GM23248 (cell line): ENCODE data around the gene ZEB2. TPM values are rescaled to one million over a fixed set of nuclear protein-coding genes. Genes with fewer than 3 reads are reported as not detected.
A peak's percentile ranks its signal among the peaks of the same experiment; 100 is the strongest.

Experiments used
- DNase-seq: peaks from one replicate; pipeline ENCODE4 v3.0.0-alpha.2; 2015
- H2AFZ ChIP-seq: fragments of 200-600 bp; sonication (generic); 2 replicates; pipeline ENCODE4 v1.6.1; 2016; ENCODE audit warnings: antibody characterized with exemption
- H3F3A ChIP-seq: fragments of 200-600 bp; sonication (generic); 2 replicates; pipeline ENCODE4 v1.6.1; 2016; ENCODE audit warnings: mild to moderate bottlenecking, antibody characterized with exemption, mixed run types; ENCODE audit not compliant: insufficient read depth
- H3K27ac ChIP-seq: fragments of 200-600 bp; sonication (generic); 2 replicates; pipeline ENCODE4 v1.5.1; 2016; ENCODE audit warnings: mild to moderate bottlenecking
- H3K27me3 ChIP-seq: fragments of 200-600 bp; sonication (generic); replicated peaks from 2 replicates; pipeline ENCODE4 v1.6.1; 2016; ENCODE audit warnings: mild to moderate bottlenecking; ENCODE audit not compliant: insufficient read depth
- H3K36me3 ChIP-seq: fragments of 200-600 bp; sonication (generic); 2 replicates; pipeline ENCODE4 v1.6.1; 2016; ENCODE audit warnings: low read depth, mild to moderate bottlenecking
- H3K4me1 ChIP-seq: fragments of 200-600 bp; sonication (generic); 2 replicates; pipeline ENCODE4 v1.6.1; 2016; ENCODE audit warnings: mild to moderate bottlenecking; ENCODE audit not compliant: insufficient read depth
- H3K4me2 ChIP-seq: fragments of 200-600 bp; sonication (generic); one replicate; pipeline ENCODE4 v1.6.1; 2016; ENCODE audit warnings: mild to moderate bottlenecking; ENCODE audit not compliant: unreplicated experiment
- H3K4me3 ChIP-seq: fragments of 200-600 bp; sonication (generic); 2 replicates; pipeline ENCODE4 v1.5.1; 2016; ENCODE audit warnings: mild to moderate bottlenecking
- H3K79me2 ChIP-seq: fragments of 200-600 bp; sonication (generic); 2 replicates; pipeline ENCODE4 v1.6.1; 2016; ENCODE audit warnings: mild to moderate bottlenecking; ENCODE audit not compliant: insufficient read depth
- H3K9ac ChIP-seq: fragments of 200-600 bp; sonication (generic); 2 replicates; pipeline ENCODE4 v1.6.1; 2016; ENCODE audit warnings: mild to moderate bottlenecking
- H3K9me2 ChIP-seq: fragments of 200-600 bp; sonication (generic); 2 replicates; pipeline ENCODE4 v1.6.1; 2016; ENCODE audit warnings: mixed run types, mild to moderate bottlenecking, moderate library complexity; ENCODE audit not compliant: insufficient read depth
- H3K9me3 ChIP-seq: fragments of 200-600 bp; sonication (generic); one replicate; pipeline ENCODE4 v1.6.1; 2017; ENCODE audit warnings: low read depth
- H4K20me1 ChIP-seq: fragments of 200-600 bp; sonication (generic); 2 replicates; pipeline ENCODE4 v1.6.0; 2016; ENCODE audit not compliant: insufficient read depth
- EZH2 ChIP-seq: fragments of 200-600 bp; sonication (generic); IDR thresholded peaks from 2 replicates; pipeline ENCODE4 v1.6.1; 2018; ENCODE audit warnings: antibody characterized with exemption, mild to moderate bottlenecking; ENCODE audit not compliant: insufficient read depth, poor library complexity, severe bottlenecking
- EZH2phosphoT487 ChIP-seq: fragments of 200-600 bp; sonication (generic); IDR thresholded peaks from 2 replicates; pipeline ENCODE4 v1.6.1; 2018; ENCODE audit warnings: antibody characterized with exemption, moderate library complexity, mild to moderate bottlenecking, low read depth; ENCODE audit not compliant: insufficient read depth
- WGBS, 2 experiments: methylation state at CpG; one replicate each; pipeline ENCODE4 v1.1.6; 2015 to 2017; ENCODE audit warnings: low lambda C conversion rate in 2 of 2, low coverage in 1 of 2; ENCODE audit errors: missing lambda C conversion rate in 2 of 2; 5-methylcytosine and 5-hydroxymethylcytosine counted together
- in situ Hi-C: fragments of 300-500 bp; cut with MboI; formaldehyde crosslinking; loops from 2 replicates; pipeline ENCODE4 v1.15.0; 2020
- polyA plus RNA-seq: library from polyadenylated mRNA; unstranded; fragments of >200 nt; fragmentation: Nextera tagmentation; extraction: Ambion mirVana; gene quantifications from 2 replicates; pipeline ENCODE4 v1.2.1, GENCODE V29; 2016
- total RNA-seq: library from RNA; depleted of rRNA; stranded (reverse); fragments of >200 nt; shearing (Covaris generic); gene quantifications from 2 replicates; pipeline ENCODE4 v1.2.3, GENCODE V29; 2014

The ZEB2 gene
- total and polyA plus RNA-seq, 2 experiments from 2014 or later: 26.2 to 46.8 TPM

- Histone ChIP-seq H3K9me2 (no peaks in the 10 kb centered on the region), H3K27ac (0 out of 2 replicates have a peak overlapping the region, but pooled peaks have one; percentile 10), H3K9me3 (no peaks in the 10 kb centered on the region), H3K9ac (no peak overlapping the region), H3F3A (peaks cover 20% of the 10 kb centered on the region), H3K4me2 (no peak overlapping the region), H3K4me1 (peaks cover 32% of the 10 kb centered on the region), H3K4me3 (no peak overlapping the region), H3K36me3 (no peaks in the 10 kb centered on the region), H2AFZ (no peak overlapping the region), H3K27me3 (no peaks in the 10 kb centered on the region), H3K79me2 (no peaks in the 10 kb centered on the region), H4K20me1 (no peaks in the 10 kb centered on the region)
- TF ChIP-seq EZH2phosphoT487: no peak
- no peak for TF ChIP-seq EZH2
- in situ Hi-C loops: no loop called here
- WGBS, 2 experiments: 96 to 100% methylated on average over 1 of the region's 1 CpG
- peak; percentile 49 for DNase-seq
These were observed 157.5 kb downstream of the ZEB2 start for GRCh38 chr2:144362401-144362800.

- no peak for DNase-seq
- TF ChIP-seq EZH2phosphoT487 (no peak), EZH2 (no peak)
- Histone ChIP-seq H3K9me2 (no peaks in the 10 kb centered on the region), H3F3A (peaks cover 20% of the 10 kb centered on the region), H3K36me3 (no peaks in the 10 kb centered on the region), H3K4me1 (peaks cover 34% of the 10 kb centered on the region), H3K4me2 (no peak overlapping the region), H3K27ac (no peak overlapping the region), H3K9ac (no peak overlapping the region), H3K4me3 (no peak overlapping the region), H2AFZ (no peak overlapping the region), H3K79me2 (no peaks in the 10 kb centered on the region), H3K27me3 (no peaks in the 10 kb centered on the region), H3K9me3 (no peaks in the 10 kb centered on the region), H4K20me1 (no peaks in the 10 kb centered on the region)
- in situ Hi-C loops: no loop called here
These were observed 158.2 kb downstream of the ZEB2 start for GRCh38 chr2:144361742-144362141.

- no peaks in the 10 kb centered on the region for H3K9me3 ChIP-seq
- peaks cover 20% of the 10 kb centered on the region for H3F3A ChIP-seq
- peak overlapping the region; percentile 96 for H3K27ac ChIP-seq
- no peaks in the 10 kb centered on the region for H3K36me3 ChIP-seq
- H3K79me2 ChIP-seq: no peaks in the 10 kb centered on the region
- in situ Hi-C loops: no loop called here
- 95 to 100% methylated on average over 1 of the region's 1 CpG for WGBS, 2 experiments
- TF ChIP-seq EZH2 (no peak), EZH2phosphoT487 (no peak)
- peak overlapping the region; percentile 76 for H3K9ac ChIP-seq
- no peaks in the 10 kb centered on the region for H3K9me2 ChIP-seq
- H4K20me1 ChIP-seq: no peaks in the 10 kb centered on the region
- DNase-seq: no peak
- no peak overlapping the region for H3K4me3 ChIP-seq
- H3K27me3 ChIP-seq: no peaks in the 10 kb centered on the region
- peaks cover 34% of the 10 kb centered on the region for H3K4me1 ChIP-seq
- peak overlapping the region; percentile 73 for H3K4me2 ChIP-seq
- H2AFZ ChIP-seq: peak overlapping the region; percentile 71
These were observed 160.2 kb downstream of the ZEB2 start for GRCh38 chr2:144359684-144360083.

GRCh38 chr2:144358979-144359541, 160.9 kb downstream of the ZEB2 start:
- Histone ChIP-seq H3K4me1 (peaks cover 34% of the 10 kb centered on the region), H3K36me3 (no peaks in the 10 kb centered on the region), H3K27ac (peak overlapping the region; percentile 96), H3K79me2 (no peaks in the 10 kb centered on the region), H3K27me3 (no peaks in the 10 kb centered on the region), H3K4me3 (no peak overlapping the region), H3K9ac (peak overlapping the region; percentile 76), H3K9me2 (no peaks in the 10 kb centered on the region), H3K4me2 (peak overlapping the region; percentile 73), H2AFZ (peak overlapping the region; percentile 71), H4K20me1 (no peaks in the 10 kb centered on the region), H3F3A (peaks cover 20% of the 10 kb centered on the region), H3K9me3 (no peaks in the 10 kb centered on the region)
- 20 to 27% methylated on average over 4 of the region's 4 CpGs for WGBS, 2 experiments
- in situ Hi-C loops: no loop called here
- no peak for TF ChIP-seq EZH2
- no peak for TF ChIP-seq EZH2phosphoT487
- peak; percentile 80 for DNase-seq

GRCh38 chr2:144358374-144358964, 161.4 kb downstream of the ZEB2 start:
- H3K4me2 ChIP-seq: peak overlapping the region; percentile 73
- no peaks in the 10 kb centered on the region for H4K20me1 ChIP-seq
- H3K4me3 ChIP-seq: peak overlapping the region; percentile 29
- H3K9me3 ChIP-seq: no peaks in the 10 kb centered on the region
- peak overlapping the region; percentile 71 for H2AFZ ChIP-seq
- H3K9ac ChIP-seq: peak overlapping the region; percentile 76
- H3K79me2 ChIP-seq: no peaks in the 10 kb centered on the region
- no peaks in the 10 kb centered on the region for H3K27me3 ChIP-seq
- 4 to 14% methylated on average over 3 of the region's 3 CpGs for WGBS, 2 experiments
- peaks cover 34% of the 10 kb centered on the region for H3K4me1 ChIP-seq
- DNase-seq: peak; percentile 44
- peak overlapping the region; percentile 96 for H3K27ac ChIP-seq
- H3F3A ChIP-seq: peaks cover 20% of the 10 kb centered on the region
- in situ Hi-C loops: no loop called here
- TF ChIP-seq EZH2: no peak
- TF ChIP-seq EZH2phosphoT487: no peak
- H3K36me3 ChIP-seq: no peaks in the 10 kb centered on the region
- no peaks in the 10 kb centered on the region for H3K9me2 ChIP-seq
